ENCODE measurements around the gene IL15RA.
"Not testable (repeated sequence)": the region's sequence is repeated elsewhere in the genome, so short reads cannot be mapped to it uniquely, and the experiment has no call there.

Gene IL15RA

DNA sequence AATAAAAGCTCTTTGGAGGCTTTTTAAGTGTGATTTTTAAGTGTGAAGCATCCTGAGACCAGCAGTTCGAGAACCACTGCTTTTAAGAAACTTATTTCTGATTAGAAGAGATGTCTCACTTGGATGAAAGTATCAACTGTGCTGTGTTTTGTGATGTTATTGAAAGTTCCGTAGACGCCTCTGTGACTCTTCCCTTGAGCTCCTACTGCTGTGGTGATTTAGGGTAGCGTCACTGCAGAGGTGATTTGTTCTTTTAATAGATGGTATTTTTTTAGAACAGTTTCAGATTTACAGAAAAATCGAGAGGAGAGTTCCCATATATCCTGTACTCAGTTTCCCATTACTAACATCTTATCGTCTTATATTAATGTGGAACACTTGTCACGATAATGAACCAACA lies 57.8 kb downstream of the IL15RA start:
- DNase-seq: no peak

DNA sequence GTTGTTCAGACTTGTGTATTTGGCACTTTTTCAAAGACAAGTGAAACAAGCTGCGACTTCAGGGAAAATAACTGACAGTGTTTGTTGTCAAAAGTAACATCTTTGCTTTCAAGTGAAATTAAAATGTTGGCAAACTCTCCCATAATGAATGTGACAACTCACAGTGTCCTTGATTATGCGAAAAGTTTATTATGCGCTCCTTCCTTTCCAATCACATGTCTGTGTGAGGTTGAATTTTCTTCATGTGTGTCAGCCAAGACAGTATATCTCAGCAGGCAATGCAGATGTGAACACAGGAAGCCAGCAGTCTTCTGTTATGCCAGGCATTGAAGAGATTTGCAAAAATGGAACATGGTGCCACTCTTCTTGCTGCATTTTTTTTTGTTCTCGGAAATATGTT lies 58.6 kb downstream of the IL15RA start:
- no peak for DNase-seq

DNA sequence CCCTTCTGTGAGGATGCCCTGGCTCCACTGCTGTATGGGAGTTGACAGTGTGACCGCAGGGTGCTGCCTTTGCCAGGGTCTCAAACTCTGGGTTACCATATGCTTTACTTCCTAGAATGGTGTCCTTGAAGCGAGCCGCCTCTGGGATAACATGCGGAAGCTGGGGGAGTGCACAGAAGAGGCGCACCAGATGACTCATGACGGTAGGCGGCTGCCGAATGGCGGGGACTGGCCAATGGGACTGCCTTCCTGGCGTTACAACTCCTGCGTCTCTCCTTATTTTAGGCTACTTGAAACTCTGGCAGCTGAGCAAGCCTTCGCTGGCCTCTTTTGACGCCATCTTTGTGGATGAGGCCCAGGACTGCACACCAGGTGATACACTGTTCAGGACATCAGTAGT lies 60.0 kb downstream of the IL15RA start:
- no peak for DNase-seq

DNA sequence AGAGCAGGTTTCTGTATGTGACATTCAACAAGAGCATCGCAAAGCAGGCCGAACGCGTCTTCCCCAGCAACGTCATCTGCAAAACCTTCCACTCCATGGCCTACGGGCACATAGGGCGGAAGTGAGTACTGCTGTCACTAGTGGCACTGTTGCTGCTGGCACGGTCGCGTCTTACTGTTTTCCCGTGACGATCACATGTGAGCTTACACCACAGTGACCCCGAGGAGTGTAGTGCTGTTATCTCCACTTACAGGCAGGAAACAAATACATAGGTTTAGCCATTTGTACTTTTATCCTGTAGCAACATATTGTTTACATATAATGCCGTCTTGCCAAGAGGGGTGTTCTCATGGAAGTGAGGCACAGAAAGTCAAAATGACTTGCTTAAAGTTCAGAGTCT lies 61.9 kb downstream of the IL15RA start:
- no peak for DNase-seq

DNA sequence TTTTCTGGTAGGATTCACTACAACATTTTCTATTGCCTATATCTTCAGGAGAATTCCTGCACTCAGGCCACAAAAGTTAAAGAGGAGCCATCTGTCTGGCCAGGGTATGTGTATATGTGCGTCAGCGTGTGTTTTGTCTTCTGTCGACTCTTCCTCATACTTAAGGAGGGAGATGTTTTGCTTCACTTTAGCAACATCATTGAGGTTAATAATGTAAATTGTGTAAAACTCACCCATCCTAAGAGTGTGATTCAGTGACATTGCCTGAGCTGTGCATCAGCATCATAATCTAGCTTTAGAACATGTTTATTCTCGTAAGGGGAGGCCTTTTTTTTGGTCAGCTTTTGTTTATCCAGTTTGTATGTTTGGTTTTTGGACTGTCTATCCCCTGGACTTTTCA lies 63.6 kb downstream of the IL15RA start:
- no peak for DNase-seq

DNA sequence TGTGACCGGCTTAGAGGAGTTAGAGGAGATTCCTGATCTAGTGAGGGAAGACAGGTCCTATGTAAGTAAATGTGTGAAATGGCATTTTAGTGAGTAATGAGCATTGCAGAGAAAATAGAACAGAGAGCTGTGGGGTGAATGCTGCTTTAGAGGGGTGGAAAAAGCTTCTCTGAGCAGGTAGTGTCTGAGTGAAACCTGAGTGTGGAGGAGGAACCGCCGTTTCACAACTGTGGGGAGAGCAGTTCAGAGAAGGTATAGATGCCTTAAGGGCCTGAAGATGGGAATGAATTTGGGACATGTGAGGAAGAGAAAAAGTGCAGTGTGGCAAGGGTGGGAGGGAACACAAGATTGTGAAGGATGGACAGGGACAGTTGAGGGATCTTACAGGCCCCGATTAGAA lies 65.7 kb downstream of the IL15RA start:
- no peak for DNase-seq

DNA sequence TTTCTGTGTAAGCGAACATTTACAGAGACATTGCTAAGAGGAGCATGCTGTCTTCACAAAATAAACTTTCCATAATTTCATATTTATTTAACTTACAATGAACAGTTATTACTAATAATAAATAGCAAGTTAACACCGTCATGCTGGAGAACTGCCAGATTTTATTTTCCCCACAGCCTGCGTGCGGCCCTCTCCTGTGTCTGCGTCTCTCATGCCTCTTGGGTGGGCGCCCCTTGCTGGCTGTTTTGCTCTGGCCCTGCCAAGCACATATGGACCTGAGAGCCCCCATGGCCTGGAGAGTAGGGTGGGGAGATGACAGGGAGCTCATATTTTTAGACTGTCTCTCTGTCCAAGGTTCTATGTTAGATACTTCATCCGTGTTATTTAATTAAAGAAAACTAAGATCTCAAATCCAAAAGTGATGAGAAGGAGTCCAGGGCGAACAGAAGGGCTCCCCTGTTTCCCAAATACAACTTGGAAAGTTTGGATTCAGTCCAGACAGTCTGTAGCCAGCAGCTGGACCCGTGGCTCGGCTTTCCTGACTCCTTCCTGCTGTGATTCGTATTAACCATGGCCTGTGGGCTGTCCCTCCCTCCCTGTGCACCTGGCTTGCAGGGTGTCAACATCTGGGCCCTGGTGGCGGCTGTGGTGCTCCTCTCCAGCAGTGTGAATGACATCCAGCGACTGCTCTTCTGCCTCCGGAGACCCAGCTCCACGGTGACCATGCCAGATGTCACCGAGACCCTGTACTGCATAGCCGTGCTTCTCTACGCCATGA lies 66.8 kb downstream of the IL15RA start:
- DNase-seq: no peak

DNA sequence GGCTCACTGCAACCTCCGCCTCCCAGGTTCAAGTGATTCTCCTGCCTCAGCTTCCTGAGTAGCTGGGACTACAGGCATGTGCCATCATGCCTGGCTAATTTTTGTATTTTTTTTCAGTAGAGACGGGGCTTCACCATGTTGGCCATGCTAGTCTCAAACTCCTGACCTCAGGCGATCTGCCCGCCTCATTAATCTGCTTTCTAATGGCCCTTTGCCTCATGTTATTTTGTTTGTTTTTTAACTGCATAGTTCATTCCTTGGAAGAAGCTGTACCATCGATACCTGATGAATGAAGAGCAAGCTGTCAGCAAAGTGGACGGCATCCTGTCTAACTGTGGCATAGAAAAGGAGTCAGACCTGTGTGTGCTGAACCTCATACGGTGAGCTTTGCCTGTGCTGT lies 68.7 kb downstream of the IL15RA start:
- DNase-seq: not testable (repeated sequence)

DNA sequence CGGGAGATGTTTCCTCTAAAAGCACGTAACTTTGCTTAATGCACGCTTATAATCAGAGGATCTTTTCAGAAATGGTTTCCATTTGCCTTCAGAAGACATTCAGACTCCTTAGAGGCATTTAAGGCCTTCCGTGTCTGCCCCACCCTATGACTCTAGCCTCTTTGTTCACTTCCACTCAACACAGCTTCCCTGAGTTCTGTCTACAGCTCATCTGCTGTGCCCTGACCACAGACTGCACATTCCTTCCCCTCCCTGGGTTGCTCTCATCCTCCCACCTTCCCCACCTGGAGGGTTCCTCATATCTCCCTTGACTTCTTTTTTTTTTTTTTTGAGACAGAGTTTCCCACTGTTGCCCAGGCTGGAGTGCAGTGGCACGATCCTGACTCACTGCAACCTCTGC lies 70.7 kb downstream of the IL15RA start:
- no peak for DNase-seq

DNA sequence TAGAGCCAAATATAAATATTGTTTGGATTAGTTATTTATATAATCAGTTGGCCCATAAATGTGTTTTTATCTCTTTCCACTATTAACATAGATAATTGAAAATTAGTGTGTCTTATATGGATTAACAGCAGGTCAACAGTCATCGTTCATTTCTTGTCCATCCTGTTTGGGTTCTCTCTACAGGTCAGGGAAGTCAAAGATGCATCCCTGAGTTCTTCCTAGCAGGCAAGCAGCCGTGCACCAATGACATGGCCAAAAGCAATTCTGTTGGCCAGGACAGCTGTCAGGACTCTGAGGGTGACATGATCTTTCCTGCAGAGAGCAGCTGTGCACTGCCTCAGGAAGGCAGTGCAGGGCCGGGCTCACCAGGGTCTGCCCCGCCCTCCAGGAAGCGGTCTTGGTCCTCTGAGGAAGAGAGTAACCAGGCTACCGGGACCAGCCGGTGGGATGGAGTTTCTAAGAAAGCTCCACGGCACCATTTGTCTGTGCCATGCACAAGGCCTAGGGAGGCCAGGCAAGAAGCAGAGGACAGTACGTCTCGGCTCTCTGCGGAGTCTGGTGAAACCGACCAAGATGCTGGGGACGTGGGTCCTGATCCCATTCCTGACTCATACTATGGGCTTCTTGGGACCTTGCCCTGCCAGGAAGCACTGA lies 71.4 kb downstream of the IL15RA start:
- DNase-seq: no peak

DNA sequence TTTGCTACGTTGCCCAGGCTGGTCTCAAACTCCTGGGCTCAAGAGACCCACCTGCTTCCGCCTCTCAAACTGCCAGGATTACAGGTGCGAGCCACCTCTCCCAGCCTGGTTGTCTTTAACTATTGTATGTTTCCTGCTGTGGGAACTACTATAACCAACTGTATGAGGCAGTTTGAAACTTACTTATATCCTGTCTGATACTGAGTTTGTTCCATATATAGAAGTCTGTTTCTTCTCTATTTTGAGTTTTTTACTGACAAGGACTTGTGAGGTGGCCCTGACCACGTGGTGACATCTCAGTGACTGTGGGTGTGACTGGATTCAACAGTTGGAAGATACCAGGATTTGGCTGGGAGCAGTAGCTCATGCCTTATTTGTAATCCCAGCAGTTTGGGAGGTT lies 73.1 kb downstream of the IL15RA start:
- DNase-seq: no peak

DNA sequence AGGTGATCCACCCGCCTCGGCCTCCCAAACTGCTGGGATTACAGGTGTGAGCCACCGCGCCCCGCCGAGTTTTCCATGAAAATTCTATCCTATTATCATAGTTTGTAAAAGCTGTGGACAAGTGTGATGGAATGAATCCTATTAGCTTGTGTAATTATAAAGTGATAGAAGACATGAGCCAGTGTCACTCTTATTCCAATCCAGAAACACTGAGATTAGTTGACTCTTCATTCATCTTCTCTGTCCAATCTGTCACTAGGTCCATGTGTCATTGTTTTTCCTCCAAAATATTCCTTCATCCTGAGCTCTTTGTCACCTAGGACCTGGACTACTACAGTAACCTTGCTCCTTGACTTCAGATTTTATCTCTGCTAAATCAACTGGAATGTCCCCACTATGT lies 73.8 kb downstream of the IL15RA start:
- no peak for DNase-seq

DNA sequence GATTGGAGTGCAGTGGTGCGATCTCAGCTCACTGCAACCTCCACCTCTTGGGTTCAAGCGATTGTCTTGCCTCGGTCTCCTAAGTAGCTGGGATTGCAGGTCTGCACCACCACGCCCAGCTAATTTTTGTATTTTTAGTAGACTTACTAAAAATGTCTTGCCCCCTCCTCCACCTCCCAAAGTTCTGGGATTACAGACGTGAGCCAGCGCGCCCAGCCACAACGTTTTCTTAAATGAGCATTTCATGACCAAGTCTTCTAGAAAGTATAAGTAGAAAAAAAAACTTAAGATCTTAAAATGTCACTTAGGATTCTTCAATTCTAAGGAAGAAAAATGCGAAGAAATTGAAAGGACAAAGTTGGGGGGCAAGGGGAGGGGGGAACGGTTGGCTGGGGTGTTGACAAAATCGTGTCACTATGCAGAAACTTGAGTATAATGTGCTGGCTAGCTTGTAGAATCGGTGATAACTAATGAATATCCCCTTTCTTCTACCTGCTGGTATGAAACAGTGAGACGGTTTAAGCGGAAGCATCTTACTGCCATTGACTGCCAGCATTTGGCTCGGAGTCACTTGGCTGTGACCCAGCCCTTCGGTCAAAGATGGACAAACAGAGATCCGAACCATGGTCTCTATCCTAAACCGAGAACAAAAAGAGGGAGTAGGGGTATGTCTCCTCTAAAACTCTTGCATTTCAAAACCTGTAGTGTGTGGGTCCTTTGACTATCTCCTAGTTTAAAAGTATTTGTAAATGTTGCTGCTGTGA lies 74.7 kb downstream of the IL15RA start:
- DNase-seq: no peak
